ENCODE results near the gene INSR. TPM values are rescaled to one million over a fixed set of nuclear protein-coding genes. Genes with fewer than 3 reads are reported as not detected.
A peak's percentile ranks its signal among the peaks of the same experiment; 100 is the strongest.

Gene INSR
- total and polyA plus RNA-seq, 12 donors: 20.2 to 157 (median 99.0) TPM

DNA sequence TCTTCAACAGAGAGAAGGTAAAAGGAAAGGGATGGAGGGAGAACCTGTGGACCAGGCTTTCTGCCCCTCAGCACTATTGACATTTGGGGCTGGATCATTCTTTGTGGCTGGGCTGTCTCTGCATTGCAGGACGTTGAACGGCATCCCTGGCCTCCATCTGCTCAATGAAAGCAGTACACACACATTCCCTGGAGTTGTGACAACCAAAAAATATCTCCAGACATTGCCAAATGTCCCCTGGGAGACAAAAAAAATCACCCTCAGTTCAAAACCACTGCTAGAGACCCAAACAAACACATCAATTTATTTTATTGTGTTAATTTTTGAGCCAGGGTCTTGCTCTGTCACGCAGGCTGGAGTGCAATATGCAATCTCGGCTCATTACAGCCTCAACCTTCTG is 43.3 kb downstream of the INSR start:
- H3K27ac ChIP-seq: peak overlapping the region in 2 of 10 donors; percentile 4 to 8
- ATAC-seq: peak in 1 of 8 donors; percentile 27
- intact Hi-C loops (cut with DNase I): no loop called here
- H3K36me3 ChIP-seq: no peaks in the 10 kb centered on the region
- no peak for DNase-seq
- peaks cover 0 to 11% (median 7%) of the 10 kb centered on the region in 11 donors for H3K9me3 ChIP-seq
- TF ChIP-seq, protein P1, sequence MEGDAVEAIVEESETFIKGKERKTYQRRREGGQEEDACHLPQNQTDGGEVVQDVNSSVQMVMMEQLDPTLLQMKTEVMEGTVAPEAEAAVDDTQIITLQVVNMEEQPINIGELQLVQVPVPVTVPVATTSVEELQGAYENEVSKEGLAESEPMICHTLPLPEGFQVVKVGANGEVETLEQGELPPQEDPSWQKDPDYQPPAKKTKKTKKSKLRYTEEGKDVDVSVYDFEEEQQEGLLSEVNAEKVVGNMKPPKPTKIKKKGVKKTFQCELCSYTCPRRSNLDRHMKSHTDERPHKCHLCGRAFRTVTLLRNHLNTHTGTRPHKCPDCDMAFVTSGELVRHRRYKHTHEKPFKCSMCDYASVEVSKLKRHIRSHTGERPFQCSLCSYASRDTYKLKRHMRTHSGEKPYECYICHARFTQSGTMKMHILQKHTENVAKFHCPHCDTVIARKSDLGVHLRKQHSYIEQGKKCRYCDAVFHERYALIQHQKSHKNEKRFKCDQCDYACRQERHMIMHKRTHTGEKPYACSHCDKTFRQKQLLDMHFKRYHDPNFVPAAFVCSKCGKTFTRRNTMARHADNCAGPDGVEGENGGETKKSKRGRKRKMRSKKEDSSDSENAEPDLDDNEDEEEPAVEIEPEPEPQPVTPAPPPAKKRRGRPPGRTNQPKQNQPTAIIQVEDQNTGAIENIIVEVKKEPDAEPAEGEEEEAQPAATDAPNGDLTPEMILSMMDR (IDR thresholded peaks at IDR 0.05): no peak
- WGBS, 2 donors: 57 to 67% methylated on average over 4 of the region's 4 CpGs
- H3K27me3 ChIP-seq: no peaks in the 10 kb centered on the region
- peaks cover 2 to 50% (median 24%) of the 10 kb centered on the region in 9 donors for H3K4me1 ChIP-seq
- no peak overlapping the region for H3K4me3 ChIP-seq

DNA sequence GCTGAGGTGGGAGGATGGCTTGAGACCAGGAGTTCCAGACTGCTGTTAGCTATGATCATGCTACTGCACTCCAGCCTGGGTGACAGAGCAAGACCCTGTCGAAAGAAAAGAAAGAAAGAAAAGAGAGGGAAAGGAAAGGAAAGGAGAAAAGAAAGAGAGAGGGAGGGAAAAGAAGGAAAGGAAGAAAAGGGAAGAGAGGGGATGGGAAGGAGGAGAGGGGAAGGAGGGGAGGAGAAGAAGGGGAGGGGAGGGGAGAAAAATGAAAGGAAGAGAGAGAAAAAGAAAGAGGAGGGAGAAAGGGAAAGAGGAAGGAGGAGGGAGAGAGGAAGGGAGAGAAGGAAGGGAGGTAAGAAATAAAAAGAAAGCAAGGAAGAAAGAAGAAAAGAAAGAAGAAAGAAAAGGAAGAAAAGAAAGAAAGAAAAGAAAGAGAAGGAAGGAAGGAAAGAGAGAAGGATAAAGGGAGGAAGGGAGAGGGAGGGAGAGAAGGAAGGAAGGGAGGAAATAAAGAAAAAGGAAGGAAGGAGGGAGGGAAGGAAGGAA is 44.1 kb downstream of the INSR start:
- ATAC-seq: no peak
- Histone ChIP-seq H3K27ac (no peak overlapping the region), H3K27me3 (no peaks in the 10 kb centered on the region), H3K4me1 (peaks cover 2 to 44% (median 20%) of the 10 kb centered on the region in 9 donors), H3K36me3 (no peaks in the 10 kb centered on the region), H3K4me3 (no peak overlapping the region), H3K9me3 (peaks cover 0 to 11% (median 7%) of the 10 kb centered on the region in 11 donors)
- intact Hi-C loops (cut with DNase I): no loop called here
- no peak for DNase-seq
- WGBS, 2 donors: 0 to 61% methylated on average over 1 of the region's 1 CpG
- TF ChIP-seq, protein P1 (IDR thresholded peaks at IDR 0.05): no peak

DNA sequence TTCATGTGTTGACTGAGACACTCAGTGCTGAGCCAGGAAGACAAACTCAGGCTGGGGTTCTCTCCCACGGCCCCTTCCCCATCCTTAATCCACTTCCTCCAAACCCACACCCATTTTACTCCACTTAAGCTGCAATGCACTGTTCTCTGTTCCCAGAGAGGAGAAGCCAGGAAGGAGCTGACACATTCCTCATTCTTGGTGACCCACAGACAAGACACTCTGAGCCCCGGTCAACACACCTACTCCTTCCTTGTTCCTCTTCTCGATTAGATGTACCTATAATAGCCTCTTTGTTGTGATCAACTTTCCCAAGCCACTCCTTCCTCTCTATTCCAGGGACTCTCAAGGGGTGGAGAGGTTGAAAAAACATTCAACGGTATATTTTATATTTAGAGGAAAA is 47.1 kb downstream of the INSR start:
- ATAC-seq (peak in 2 of 8 donors; percentile 20 to 29), DNase-seq (no peak)
- Histone ChIP-seq H3K4me1 (peaks cover 0 to 58% (median 29%) of the 10 kb centered on the region in 9 donors), H3K9me3 (peaks cover 0 to 11% (median 7%) of the 10 kb centered on the region in 11 donors), H3K27ac (peak overlapping the region in 5 of 10 donors; percentile 10 to 62 (median 34)), H3K4me3 (no peak overlapping the region), H3K36me3 (no peaks in the 10 kb centered on the region), H3K27me3 (no peaks in the 10 kb centered on the region)
- 38 to 44% methylated on average over 4 of the region's 4 CpGs for WGBS, 2 donors
- intact Hi-C loops (cut with DNase I): no loop called here
- TF ChIP-seq, protein P1 (IDR thresholded peaks at IDR 0.05): no peak

DNA sequence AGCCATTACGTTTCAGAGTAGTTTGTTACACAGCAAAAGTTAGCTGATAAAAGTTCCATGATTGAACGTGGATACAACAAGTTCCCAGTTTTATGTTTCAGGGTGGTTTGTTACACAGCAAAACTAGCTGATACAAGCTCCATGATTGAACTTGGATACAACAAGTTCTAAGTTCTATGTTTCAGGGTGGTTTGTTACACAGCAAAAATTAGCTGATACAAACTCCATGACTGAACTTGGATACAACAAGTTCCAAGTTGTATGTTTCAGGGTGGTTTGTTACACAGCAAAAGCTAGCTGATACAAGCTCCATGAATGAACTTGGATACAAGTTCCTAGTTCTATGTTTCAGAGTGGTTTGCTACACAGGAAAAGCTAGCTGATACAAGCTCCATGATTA is 47.6 kb downstream of the INSR start:
- peaks cover 0 to 11% (median 7%) of the 10 kb centered on the region in 11 donors for H3K9me3 ChIP-seq
- ATAC-seq (no peak), DNase-seq (no peak)
- no peaks in the 10 kb centered on the region for H3K27me3 ChIP-seq
- WGBS, 2 donors: 96 to 98% methylated on average over 2 of the region's 2 CpGs
- no peaks in the 10 kb centered on the region for H3K36me3 ChIP-seq
- intact Hi-C loops (cut with DNase I): no loop called here
- TF ChIP-seq, protein P1 (IDR thresholded peaks at IDR 0.05): no peak
- peaks cover 0 to 60% (median 27%) of the 10 kb centered on the region in 9 donors for H3K4me1 ChIP-seq
- H3K4me3 ChIP-seq: no peak overlapping the region
- H3K27ac ChIP-seq: peak overlapping the region in 2 of 10 donors; percentile 61 to 62

All from heart right ventricle (tissue), 16 donors.